ENCODE results near the gene M1AP. TPM values are rescaled to one million over a fixed set of nuclear protein-coding genes. Genes with fewer than 3 reads are reported as not detected.

The M1AP gene
- total RNA-seq, 1 donor from 2014 or later = 0.74 TPM

GRCh38 chr2:74525717-74526648, 122.1 kb downstream of the M1AP start, which contains the start of gene DQX1:
Gene DQX1 (minus strand): TSS chr2:74526231. CDS start chr2:74525729, 502 bp downstream.
- TF ChIP-seq CTCF (IDR thresholded peaks at IDR 0.05; ENCODE audit: unreplicated experiment) = no peak
- Mint-ChIP-seq H3K9me3 (ENCODE audit: unreplicated experiment) (no peaks in the 10 kb centered on the region), H3K27me3 (ENCODE audit: unreplicated experiment) (peaks cover 11% of the 10 kb centered on the region), H3K36me3 (ENCODE audit: low read depth, unreplicated experiment) (peaks cover 33% of the 10 kb centered on the region), H3K4me3 (ENCODE audit: unreplicated experiment) (peak within 1 kb of the TSS; percentile 81), H3K27ac (ENCODE audit: unreplicated experiment) (peak within 1 kb of the TSS; percentile 61), H3K4me1 (ENCODE audit: unreplicated experiment) (peaks cover 21% of the 10 kb centered on the region)
- DNase-seq (ENCODE audit: low spot score) = no peak

GRCh38 chr2:74524955-74525716, 123.0 kb downstream of the M1AP start:
- peaks cover 30% of the 10 kb centered on the region for H3K36me3 Mint-ChIP-seq (ENCODE audit: low read depth, unreplicated experiment)
- no peak for DNase-seq (ENCODE audit: low spot score)
- peak overlapping the region; percentile 30 for H3K27ac Mint-ChIP-seq (ENCODE audit: unreplicated experiment)
- H3K4me1 Mint-ChIP-seq (ENCODE audit: unreplicated experiment) = peaks cover 21% of the 10 kb centered on the region
- no peak for TF ChIP-seq CTCF (IDR thresholded peaks at IDR 0.05; ENCODE audit: unreplicated experiment)
- H3K4me3 Mint-ChIP-seq (ENCODE audit: unreplicated experiment) = peak overlapping the region; percentile 62
- H3K9me3 Mint-ChIP-seq (ENCODE audit: unreplicated experiment) = no peaks in the 10 kb centered on the region
- peaks cover 11% of the 10 kb centered on the region for H3K27me3 Mint-ChIP-seq (ENCODE audit: unreplicated experiment)

- H3K27me3 Mint-ChIP-seq (ENCODE audit: unreplicated experiment) = peaks cover 17% of the 10 kb centered on the region
- H3K36me3 Mint-ChIP-seq (ENCODE audit: low read depth, unreplicated experiment) = peaks cover 30% of the 10 kb centered on the region
- TF ChIP-seq CTCF (IDR thresholded peaks at IDR 0.05; ENCODE audit: unreplicated experiment) = no peak
- no peaks in the 10 kb centered on the region for H3K9me3 Mint-ChIP-seq (ENCODE audit: unreplicated experiment)
- no peak for DNase-seq (ENCODE audit: low spot score)
- H3K4me3 Mint-ChIP-seq (ENCODE audit: unreplicated experiment) = no peak overlapping the region
- H3K27ac Mint-ChIP-seq (ENCODE audit: unreplicated experiment) = no peak overlapping the region
- peaks cover 19% of the 10 kb centered on the region for H3K4me1 Mint-ChIP-seq (ENCODE audit: unreplicated experiment)
These were observed 124.1 kb downstream of the M1AP start for GRCh38 chr2:74524005-74524404.

- no peak for DNase-seq (ENCODE audit: low spot score)
- Mint-ChIP-seq H3K27me3 (ENCODE audit: unreplicated experiment) (peaks cover 15% of the 10 kb centered on the region), H3K9me3 (ENCODE audit: unreplicated experiment) (no peaks in the 10 kb centered on the region), H3K36me3 (ENCODE audit: low read depth, unreplicated experiment) (peaks cover 24% of the 10 kb centered on the region), H3K27ac (ENCODE audit: unreplicated experiment) (no peak overlapping the region), H3K4me3 (ENCODE audit: unreplicated experiment) (no peak overlapping the region), H3K4me1 (ENCODE audit: unreplicated experiment) (peaks cover 10% of the 10 kb centered on the region)
- TF ChIP-seq CTCF (IDR thresholded peaks at IDR 0.05; ENCODE audit: unreplicated experiment) = no peak
These were observed 125.6 kb downstream of the M1AP start for GRCh38 chr2:74522516-74522915.

All from endothelial cell (in vitro differentiated cells).